CD4-positive, alpha-beta T cell treated with Interleukin-15 for 4 hours (primary cell): ENCODE results near the gene ZP1.

ENCODE experiments used
- DNase-seq: peaks from one replicate; pipeline ENCODE4 v3.0.0-alpha.2; 2020; ENCODE audit warnings: low spot score

The ZP1 gene

GRCh38 chr11:60910281-60910687, 42.9 kb downstream of the ZP1 start:
- no peak for DNase-seq

GRCh38 chr11:60910711-60911380, 43.5 kb downstream of the ZP1 start:
- no peak for DNase-seq

GRCh38 chr11:60912223-60912850, 45.0 kb downstream of the ZP1 start:
- DNase-seq: peak; percentile 33

- DNase-seq: no peak
Observed at GRCh38 chr11:60912851-60913528, 45.6 kb downstream of the ZP1 start.

GRCh38 chr11:60913793-60914632, 46.7 kb downstream of the ZP1 start, which contains the start of gene TMEM109:
TMEM109 (plus strand) TSS chr11:60914158; CDS start chr11:60919694, 5,536 bp downstream.
- DNase-seq: peak; percentile 89

GRCh38 chr11:60914633-60915247, 47.4 kb downstream of the ZP1 start:
- DNase-seq: peak; percentile 14

- DNase-seq: peak; percentile 77
Observed at GRCh38 chr11:60915248-60915914, 48.0 kb downstream of the ZP1 start.

- no peak for DNase-seq
Observed at GRCh38 chr11:60916669-60917206, 49.4 kb downstream of the ZP1 start.

GRCh38 chr11:60917267-60917666, 49.9 kb downstream of the ZP1 start:
- no peak for DNase-seq

GRCh38 chr11:60918251-60918938, 51.1 kb downstream of the ZP1 start:
- no peak for DNase-seq

GRCh38 chr11:60918939-60919265, 51.6 kb downstream of the ZP1 start:
- DNase-seq: no peak

- no peak for DNase-seq
Observed at GRCh38 chr11:60919320-60919719, 52.0 kb downstream of the ZP1 start.

GRCh38 chr11:60919956-60920355, 52.6 kb downstream of the ZP1 start:
- no peak for DNase-seq

- DNase-seq: no peak
Observed at GRCh38 chr11:60921259-60921658, 53.9 kb downstream of the ZP1 start.

GRCh38 chr11:60921777-60922335, 54.5 kb downstream of the ZP1 start:
- no peak for DNase-seq

GRCh38 chr11:60922906-60923305, 55.6 kb downstream of the ZP1 start:
- no peak for DNase-seq

- DNase-seq: no peak
Observed at GRCh38 chr11:60923326-60923725, 56.0 kb downstream of the ZP1 start.

- DNase-seq: no peak
Observed at GRCh38 chr11:60923800-60924109, 56.4 kb downstream of the ZP1 start.

GRCh38 chr11:60924110-60924905, 57.0 kb downstream of the ZP1 start, which contains the start of gene TMEM132A:
TMEM132A (plus strand) TSS chr11:60924460; CDS start chr11:60924634, 174 bp downstream.
- no peak for DNase-seq
